DMS153 treated with DMSO at 0.1 percent for 48 hours (cell line): Measurements from ENCODE around the gene MOV10L1.
"Not testable (repeated sequence)": the region's sequence is repeated elsewhere in the genome, so short reads cannot be mapped to it uniquely, and the experiment has no call there.

Source experiments
- DNase-seq: peaks from one replicate; lab custom pipeline; 2025; ENCODE audit not compliant: unreplicated experiment; lab: John Stamatoyannopoulos, UW

MOV10L1 gene

DNA sequence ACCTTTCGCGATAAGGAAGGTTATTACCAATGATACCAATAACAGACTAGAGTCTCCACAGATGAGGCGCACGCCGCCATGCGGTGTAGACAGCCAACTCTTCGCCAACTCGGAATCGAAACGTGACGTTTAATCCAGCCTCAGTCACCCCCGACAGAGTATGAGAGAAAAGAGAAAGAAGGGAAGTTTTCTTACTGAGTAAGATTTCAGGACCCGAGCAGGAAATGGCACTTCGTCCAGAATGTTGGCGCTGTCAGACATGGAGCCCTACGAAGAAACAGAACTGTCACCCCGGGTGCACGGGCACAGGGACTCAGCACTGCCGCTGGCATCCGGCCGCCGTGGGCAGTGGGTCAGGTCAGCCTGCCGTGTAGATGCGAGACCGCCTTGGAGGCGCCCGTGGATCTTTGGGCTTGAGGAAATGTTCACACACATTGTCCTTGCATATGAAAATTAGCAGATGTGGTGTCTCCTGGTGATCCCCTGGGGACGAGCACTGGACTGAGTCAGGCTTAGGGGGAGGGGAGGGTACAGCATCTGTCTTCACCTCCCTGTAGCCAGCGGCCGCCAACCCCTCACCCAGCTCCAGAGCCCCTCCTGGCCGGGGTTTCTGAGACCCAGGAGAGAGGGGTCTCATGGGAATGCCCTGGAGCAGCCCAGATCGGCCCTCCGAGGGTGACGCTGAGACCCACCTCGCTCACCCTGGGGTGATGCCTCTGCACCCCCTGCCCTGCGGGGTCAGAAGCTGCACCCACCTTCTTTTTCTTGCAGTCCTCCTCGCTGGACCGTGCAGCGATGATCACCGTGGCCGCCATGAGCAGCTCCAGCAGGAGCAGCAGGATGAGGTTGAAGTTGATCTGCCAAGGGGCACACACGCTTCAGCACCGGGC, 12.9 kb upstream of the MOV10L1 start:
- no peak for DNase-seq

- no peak for DNase-seq
These were observed 11.6 kb upstream of the MOV10L1 start for GRCh38 chr22:50078246-50078645.

DNA sequence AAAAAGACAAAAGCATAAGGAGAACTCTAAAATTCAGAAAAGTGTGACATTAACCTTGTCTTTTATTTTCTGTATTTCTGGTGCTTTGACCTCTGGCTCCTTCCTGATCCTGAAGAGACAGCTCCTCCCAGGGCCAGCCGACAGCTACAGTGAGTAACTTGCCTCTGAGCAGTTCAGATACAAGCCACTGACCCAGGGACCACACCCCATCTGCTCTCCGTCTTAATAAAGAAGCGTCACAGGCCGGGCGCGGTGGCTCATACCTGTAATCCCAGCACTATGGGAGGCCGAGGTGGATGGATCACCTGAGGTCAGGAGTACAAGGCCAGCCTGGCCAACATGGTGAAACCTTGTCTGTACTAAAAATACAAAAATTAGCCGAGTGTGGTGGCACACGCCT, 11.0 kb upstream of the MOV10L1 start:
- DNase-seq = no peak

- no peak for DNase-seq
These were observed 9.7 kb upstream of the MOV10L1 start for GRCh38 chr22:50080077-50080465.

DNA sequence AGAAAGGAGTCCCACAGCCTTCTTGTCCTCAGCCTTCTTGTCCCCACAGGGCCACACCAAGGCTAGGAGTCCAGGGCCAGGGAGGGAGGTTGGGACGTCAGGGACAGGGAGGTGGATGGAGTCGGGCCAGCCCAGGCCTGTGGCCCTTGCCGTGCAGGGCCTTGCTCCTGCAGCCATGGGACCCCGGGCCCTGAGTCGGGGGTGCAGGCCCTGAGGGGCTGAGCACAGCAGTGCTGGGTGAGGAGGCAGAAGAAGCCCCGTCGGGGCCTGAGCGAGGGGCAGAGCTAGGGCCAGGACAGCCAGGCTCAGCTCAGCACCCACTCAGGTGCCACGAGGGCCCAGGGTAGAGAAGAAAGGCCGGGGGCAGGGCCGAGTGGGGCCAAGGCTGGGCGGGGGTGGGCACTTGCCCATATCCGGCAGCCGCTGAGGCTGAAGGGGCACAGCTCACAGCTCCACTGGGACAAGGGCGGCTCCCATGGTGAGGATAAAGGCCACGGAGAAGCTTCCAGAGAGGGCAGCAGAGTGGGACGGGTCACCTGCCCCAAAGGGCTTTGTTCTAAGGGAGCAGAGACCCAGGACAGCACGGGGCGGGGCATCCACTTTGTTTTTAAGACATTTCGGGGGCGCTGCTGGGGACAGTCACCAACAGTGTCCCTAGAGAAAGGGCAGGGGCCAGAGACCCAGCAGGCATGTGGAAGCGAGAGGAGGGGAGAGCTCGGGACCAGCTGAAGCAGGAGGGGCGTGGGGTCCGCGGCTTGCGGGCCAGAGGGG, 8.2 kb upstream of the MOV10L1 start:
- DNase-seq = no peak

DNA sequence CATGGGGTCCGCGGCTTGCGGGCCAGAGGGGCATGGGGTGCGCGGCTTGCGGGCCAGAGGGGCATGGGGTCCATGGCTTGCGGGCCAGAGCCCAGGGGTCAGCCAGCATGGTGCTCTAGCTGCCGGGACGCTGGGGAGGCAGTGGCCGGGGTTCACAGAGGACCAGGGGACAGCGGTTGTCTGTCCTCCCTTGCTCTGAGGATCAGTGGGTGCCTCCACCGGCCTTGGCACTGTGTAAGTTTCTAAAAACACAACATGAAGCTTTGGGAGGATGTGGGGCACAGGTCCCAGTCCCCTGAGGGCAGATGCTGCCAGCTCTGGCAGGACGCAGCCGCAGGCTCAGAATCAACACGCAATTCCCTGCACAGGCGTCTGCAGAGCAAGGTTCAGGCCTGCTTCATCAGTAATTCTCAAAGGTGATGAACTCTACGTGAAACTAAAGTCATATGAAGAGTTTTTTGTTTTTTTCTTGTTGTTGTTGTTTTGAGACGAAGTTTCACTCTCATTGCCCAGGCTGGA, 7.5 kb upstream of the MOV10L1 start:
- DNase-seq = no peak

- peak; percentile 40 for DNase-seq
These were observed 6.8 kb upstream of the MOV10L1 start for GRCh38 chr22:50082961-50083461.

- DNase-seq = no peak
These were observed 6.2 kb upstream of the MOV10L1 start for GRCh38 chr22:50083462-50084079.

GRCh38 chr22:50084080-50084477, 5.7 kb upstream of the MOV10L1 start:
- DNase-seq = no peak

- no peak for DNase-seq
These were observed 5.2 kb upstream of the MOV10L1 start for GRCh38 chr22:50084614-50085021.

GRCh38 chr22:50085211-50085972, 4.4 kb upstream of the MOV10L1 start, which contains the start of gene MLC1:
Gene MLC1 (minus strand): TSS chr22:50085426. CDS start chr22:50084902, 524 bp downstream.
- DNase-seq = no peak

DNA sequence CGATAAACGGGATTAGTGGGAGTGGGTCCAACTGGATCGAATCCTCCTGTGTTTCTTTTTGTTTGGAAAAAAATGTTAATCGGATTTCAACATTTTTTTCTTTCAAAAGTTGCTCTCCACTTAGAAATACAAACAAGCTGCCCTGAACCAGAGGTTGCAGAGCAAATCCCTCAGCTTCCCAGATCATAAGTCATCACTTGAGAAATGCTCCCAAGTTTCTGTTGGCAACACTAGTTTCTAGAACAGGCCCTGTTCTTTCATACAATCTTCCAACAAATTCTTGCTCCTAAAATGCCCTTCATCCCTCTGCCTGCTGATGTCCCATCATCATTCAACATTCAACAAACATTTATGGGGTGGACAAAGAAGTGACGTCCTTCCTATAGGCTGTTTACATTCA, 3.3 kb upstream of the MOV10L1 start:
- no peak for DNase-seq

GRCh38 chr22:50086975-50087374, 2.8 kb upstream of the MOV10L1 start:
- DNase-seq = not testable (repeated sequence)

GRCh38 chr22:50087646-50088045, 2.2 kb upstream of the MOV10L1 start:
- DNase-seq = no peak

DNA sequence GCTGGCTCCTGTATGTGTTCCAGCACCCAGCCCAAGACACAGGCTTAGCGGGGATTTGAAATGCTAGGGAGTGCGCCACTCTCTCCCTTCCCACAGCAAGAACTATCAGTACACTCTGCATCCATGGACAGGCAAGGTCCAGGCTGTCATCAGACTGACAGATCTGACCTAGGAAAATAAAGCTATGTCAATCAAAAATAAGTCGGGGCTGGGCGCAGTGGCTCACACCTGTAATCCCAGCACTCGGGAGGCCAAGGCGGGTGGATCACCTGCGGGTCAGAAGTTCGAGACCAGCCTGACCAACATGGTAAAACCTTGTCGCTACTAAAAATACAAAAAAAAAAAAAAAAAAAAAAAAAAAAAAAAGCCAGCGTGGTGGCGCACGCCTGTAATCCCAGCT, 1.7 kb upstream of the MOV10L1 start:
- no peak for DNase-seq

DNA sequence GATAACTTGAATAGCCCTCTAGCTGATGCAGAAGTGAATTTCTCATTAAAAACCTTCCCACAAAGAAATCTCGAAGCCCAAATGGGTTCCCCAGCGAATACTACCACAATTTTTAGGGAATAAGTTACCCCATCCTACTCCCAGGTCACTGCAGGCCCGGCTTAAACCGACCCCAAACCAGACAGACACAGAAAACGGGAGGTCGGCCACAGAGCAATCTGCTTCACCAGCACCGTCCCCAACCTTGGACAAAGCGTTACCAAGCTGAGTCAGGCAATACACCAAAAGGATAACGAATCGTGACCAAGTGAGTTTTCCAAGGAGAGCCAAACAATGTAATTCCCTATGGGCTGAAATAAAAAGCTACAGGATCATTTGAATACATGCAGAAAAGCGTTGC, 575 bp upstream of the MOV10L1 start:
- DNase-seq = no peak

- no peak for DNase-seq
These were observed 557 bp downstream of the MOV10L1 start for GRCh38 chr22:50090412-50090714.

GRCh38 chr22:50091092-50091768, 1.4 kb downstream of the MOV10L1 start:
- peak; percentile 46 for DNase-seq

- no peak for DNase-seq
These were observed 2.5 kb downstream of the MOV10L1 start for GRCh38 chr22:50092342-50092741.

DNA sequence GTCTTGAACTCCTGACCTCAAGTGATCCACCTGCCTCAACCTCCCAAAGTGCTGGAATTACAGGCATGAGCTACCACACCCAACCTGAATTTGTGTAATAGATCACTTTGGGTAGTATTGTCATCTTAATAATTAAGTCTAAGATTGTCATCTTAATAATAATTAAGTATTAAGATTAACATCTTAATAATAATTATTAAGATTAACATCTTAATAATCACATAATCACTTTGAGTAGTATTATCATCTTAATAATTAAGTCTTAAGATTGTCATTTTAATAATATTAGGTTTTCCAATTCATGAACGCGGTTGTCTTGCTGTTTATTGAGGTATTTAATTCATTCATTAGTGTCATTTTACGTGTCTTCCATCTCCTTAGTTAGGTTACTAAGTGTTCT, 8.2 kb downstream of the MOV10L1 start:
- DNase-seq = no peak
